ENCODE results near the gene RALGAPA1.
"Not testable (repeated sequence)": the region's sequence is repeated elsewhere in the genome, so short reads cannot be mapped to it uniquely, and the experiment has no call there.

Gene RALGAPA1

GRCh38 chr14:35619461-35619860 is 189.6 kb downstream of the RALGAPA1 start:
- not testable (repeated sequence) for DNase-seq

- no peak for DNase-seq
Observed at GRCh38 chr14:35617500-35617899, 191.6 kb downstream of the RALGAPA1 start.

GRCh38 chr14:35607380-35607779 is 201.7 kb downstream of the RALGAPA1 start:
- no peak for DNase-seq

GRCh38 chr14:35600253-35600652 is 208.8 kb downstream of the RALGAPA1 start:
- DNase-seq = no peak

GRCh38 chr14:35594616-35595015 is 214.5 kb downstream of the RALGAPA1 start:
- DNase-seq = no peak

- DNase-seq = not testable (repeated sequence)
Observed at GRCh38 chr14:35587373-35587772, 221.7 kb downstream of the RALGAPA1 start.

GRCh38 chr14:35578639-35579038 is 230.5 kb downstream of the RALGAPA1 start:
- no peak for DNase-seq

- no peak for DNase-seq
Observed at GRCh38 chr14:35578135-35578534, 231.0 kb downstream of the RALGAPA1 start.

GRCh38 chr14:35576856-35577255 is 232.2 kb downstream of the RALGAPA1 start:
- no peak for DNase-seq

- no peak for DNase-seq
Observed at GRCh38 chr14:35576260-35576659, 232.8 kb downstream of the RALGAPA1 start.

GRCh38 chr14:35573911-35574310 is 235.2 kb downstream of the RALGAPA1 start:
- DNase-seq = no peak

- no peak for DNase-seq
Observed at GRCh38 chr14:35571598-35571997, 237.5 kb downstream of the RALGAPA1 start.

GRCh38 chr14:35565871-35566464 is 243.1 kb downstream of the RALGAPA1 start:
- DNase-seq = no peak

- DNase-seq = no peak
Observed at GRCh38 chr14:35558680-35559079, 250.4 kb downstream of the RALGAPA1 start.

GRCh38 chr14:35557221-35557747 is 251.8 kb downstream of the RALGAPA1 start:
- no peak for DNase-seq

- DNase-seq = no peak
Observed at GRCh38 chr14:35556548-35556947, 252.5 kb downstream of the RALGAPA1 start.

GRCh38 chr14:35553808-35554207 is 255.3 kb downstream of the RALGAPA1 start:
- no peak for DNase-seq

- no peak for DNase-seq
Observed at GRCh38 chr14:35551081-35551480, 258.0 kb downstream of the RALGAPA1 start.

GRCh38 chr14:35549551-35549950 is 259.5 kb downstream of the RALGAPA1 start:
- no peak for DNase-seq

GRCh38 chr14:35543006-35543405 is 266.1 kb downstream of the RALGAPA1 start:
- DNase-seq = no peak

GRCh38 chr14:35539969-35540368 is 269.1 kb downstream of the RALGAPA1 start:
- no peak for DNase-seq

GRCh38 chr14:35535483-35536112 is 273.5 kb downstream of the RALGAPA1 start:
- DNase-seq = no peak

- DNase-seq = peak; percentile 65
Observed at GRCh38 chr14:35534873-35535482, 274.1 kb downstream of the RALGAPA1 start.

GRCh38 chr14:35534208-35534872 is 274.8 kb downstream of the RALGAPA1 start:
- no peak for DNase-seq

All from CD4-positive, alpha-beta T cell treated with Interleukin-12 subunit alpha and Interleukin-12 subunit beta, for 1 hour (primary cell).